ENCODE measurements around the gene TARS2.

The TARS2 gene

DNA sequence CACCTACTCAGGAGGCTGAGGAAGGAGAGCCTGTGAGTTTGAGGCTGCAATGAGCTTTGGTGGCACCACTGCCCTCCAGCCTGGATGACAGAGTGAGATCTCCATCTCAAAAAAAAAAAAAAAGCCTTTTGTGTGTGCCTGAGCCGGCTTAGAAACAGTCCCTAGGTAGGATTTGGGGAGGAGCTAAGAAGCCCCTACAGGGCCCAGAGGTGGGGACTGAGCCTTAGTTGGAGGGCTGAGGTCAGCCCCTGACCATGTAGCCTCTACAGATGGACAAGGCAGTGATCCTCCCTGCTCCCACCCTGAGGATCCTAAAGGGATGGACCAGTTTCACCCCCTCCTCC is 64.5 kb downstream of the TARS2 start:
- ChIA-PET CTCF (interaction anchor here (0.8 to 1.6 kb wide), 2 partner anchors 8 to 48 kb away, joined by 4 to 7 read pairs; no protein-coding TSS in a partner anchor), POLR2A (ENCODE audit: low non-redundant PET) (interaction anchor here (0.6 kb wide), 2 partner anchors 29 to 409 kb away, joined by 4 read pairs; no protein-coding TSS in a partner anchor)
- TF ChIP-seq, protein P1, sequence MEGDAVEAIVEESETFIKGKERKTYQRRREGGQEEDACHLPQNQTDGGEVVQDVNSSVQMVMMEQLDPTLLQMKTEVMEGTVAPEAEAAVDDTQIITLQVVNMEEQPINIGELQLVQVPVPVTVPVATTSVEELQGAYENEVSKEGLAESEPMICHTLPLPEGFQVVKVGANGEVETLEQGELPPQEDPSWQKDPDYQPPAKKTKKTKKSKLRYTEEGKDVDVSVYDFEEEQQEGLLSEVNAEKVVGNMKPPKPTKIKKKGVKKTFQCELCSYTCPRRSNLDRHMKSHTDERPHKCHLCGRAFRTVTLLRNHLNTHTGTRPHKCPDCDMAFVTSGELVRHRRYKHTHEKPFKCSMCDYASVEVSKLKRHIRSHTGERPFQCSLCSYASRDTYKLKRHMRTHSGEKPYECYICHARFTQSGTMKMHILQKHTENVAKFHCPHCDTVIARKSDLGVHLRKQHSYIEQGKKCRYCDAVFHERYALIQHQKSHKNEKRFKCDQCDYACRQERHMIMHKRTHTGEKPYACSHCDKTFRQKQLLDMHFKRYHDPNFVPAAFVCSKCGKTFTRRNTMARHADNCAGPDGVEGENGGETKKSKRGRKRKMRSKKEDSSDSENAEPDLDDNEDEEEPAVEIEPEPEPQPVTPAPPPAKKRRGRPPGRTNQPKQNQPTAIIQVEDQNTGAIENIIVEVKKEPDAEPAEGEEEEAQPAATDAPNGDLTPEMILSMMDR (conservative IDR thresholded peaks at IDR 0.05; ENCODE audit: low read depth): no peak
- H3K27ac ChIP-seq: peak overlapping the region; percentile 100
- DNase-seq (ENCODE audit: low spot score): no peak

DNA sequence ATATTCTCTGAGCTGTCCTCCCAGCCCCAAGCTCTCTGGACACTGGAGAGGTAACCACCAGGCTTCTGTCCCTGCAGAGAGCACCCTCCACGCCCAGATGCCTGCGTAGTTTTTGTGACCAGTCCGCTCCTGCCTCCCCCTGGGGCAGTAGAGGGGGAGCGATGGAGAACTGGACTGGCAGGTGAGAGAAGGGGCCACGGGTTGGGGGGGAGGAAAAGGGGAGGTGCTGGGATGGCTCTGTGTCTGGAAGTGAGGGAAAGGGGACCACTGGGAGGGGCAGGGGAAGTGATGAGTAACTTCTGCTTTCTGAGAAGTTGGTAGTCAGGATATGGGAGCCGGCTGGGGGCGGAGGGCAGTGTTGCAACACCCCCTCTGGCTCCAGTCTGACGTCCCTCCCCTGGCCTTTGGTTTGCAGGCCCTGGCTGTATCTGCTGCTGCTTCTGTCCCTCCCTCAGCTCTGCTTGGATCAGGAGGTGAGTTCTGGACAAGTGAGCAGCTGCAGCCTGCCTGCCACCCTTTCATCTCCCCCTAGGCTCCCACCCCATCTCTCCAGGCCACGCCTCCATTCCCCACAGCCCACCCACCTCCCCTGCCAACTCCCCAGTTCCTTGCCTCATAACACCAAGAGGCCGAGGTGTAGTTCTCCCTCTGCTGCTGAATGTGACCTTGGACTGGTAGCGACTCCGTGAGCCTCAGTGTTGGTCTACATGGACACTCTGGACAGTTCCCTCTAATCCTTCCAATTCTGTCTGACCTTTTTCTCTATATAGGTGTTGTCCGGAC is 65.1 kb downstream of the TARS2 start:
- CTCF ChIA-PET: interaction anchor here (0.5 to 1.6 kb wide), 3 partner anchors 8 to 564 kb away, joined by 4 to 7 read pairs (median 5); no protein-coding TSS in a partner anchor
- TF ChIP-seq, protein P1 (conservative IDR thresholded peaks at IDR 0.05; ENCODE audit: low read depth): no peak
- H3K27ac ChIP-seq: peak overlapping the region; percentile 100
- DNase-seq (ENCODE audit: low spot score): peak; percentile 90
- POLR2A ChIA-PET (ENCODE audit: low non-redundant PET): interaction anchor here (0.6 kb wide), 1 partner anchor 28 kb away, joined by 4 read pairs; no protein-coding TSS in a partner anchor

GRCh38 chr1:150552911-150553289 is 65.7 kb downstream of the TARS2 start:
- CTCF ChIA-PET: interaction anchor here (0.5 kb wide), 1 partner anchor 565 kb away, joined by 5 read pairs; no protein-coding TSS in a partner anchor
- POLR2A ChIA-PET (ENCODE audit: low non-redundant PET): no interaction called here
- DNase-seq (ENCODE audit: low spot score): no peak
- H3K27ac ChIP-seq: peak overlapping the region; percentile 100
- TF ChIP-seq, protein P1 (conservative IDR thresholded peaks at IDR 0.05; ENCODE audit: low read depth): no peak

GRCh38 chr1:150553392-150554085 is 66.3 kb downstream of the TARS2 start:
- DNase-seq (ENCODE audit: low spot score): no peak
- CTCF ChIA-PET: interaction anchor here (0.5 to 1.2 kb wide), 2 partner anchors 21 to 565 kb away, joined by 4 to 5 read pairs; no protein-coding TSS in a partner anchor
- peak overlapping the region; percentile 100 for H3K27ac ChIP-seq
- TF ChIP-seq, protein P1 (conservative IDR thresholded peaks at IDR 0.05; ENCODE audit: low read depth): no peak
- POLR2A ChIA-PET (ENCODE audit: low non-redundant PET): interaction anchor here (0.5 kb wide), 1 partner anchor 51 kb away, joined by 3 read pairs; no protein-coding TSS in a partner anchor

DNA sequence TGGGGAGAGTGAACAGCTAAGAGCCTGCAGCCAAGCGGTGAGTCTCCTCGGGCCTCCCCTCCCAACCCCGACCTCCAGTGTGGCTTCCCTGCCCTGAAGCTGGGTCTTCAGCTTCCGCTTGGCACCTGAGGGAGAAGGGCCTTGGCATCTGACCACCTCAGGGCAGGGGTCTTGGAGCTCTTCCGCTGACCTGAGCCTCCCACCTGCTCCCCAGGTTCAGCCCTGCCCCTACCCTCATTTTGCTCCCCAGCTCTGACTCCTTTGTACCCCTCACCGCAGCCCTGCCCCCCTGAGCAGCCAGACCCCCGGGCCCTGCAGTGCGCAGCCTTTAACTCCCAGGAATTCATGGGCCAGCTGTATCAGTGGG is 66.8 kb downstream of the TARS2 start:
- ChIA-PET CTCF (interaction anchor here (1.2 kb wide), 1 partner anchor 21 kb away, joined by 4 read pairs; no protein-coding TSS in a partner anchor), POLR2A (ENCODE audit: low non-redundant PET) (no interaction called here)
- peak overlapping the region; percentile 100 for H3K27ac ChIP-seq
- no peak for DNase-seq (ENCODE audit: low spot score)
- TF ChIP-seq, protein P1 (conservative IDR thresholded peaks at IDR 0.05; ENCODE audit: low read depth): no peak

- ChIA-PET POLR2A (ENCODE audit: low non-redundant PET) (no interaction called here), CTCF (interaction anchor here (1.1 kb wide), 1 partner anchor 258 kb away, joined by 6 read pairs; no protein-coding TSS in a partner anchor)
- no peak for DNase-seq (ENCODE audit: low spot score)
- peak overlapping the region; percentile 100 for H3K27ac ChIP-seq
- TF ChIP-seq, protein P1 (conservative IDR thresholded peaks at IDR 0.05; ENCODE audit: low read depth): no peak
These were observed 68.2 kb downstream of the TARS2 start for GRCh38 chr1:150555198-150555970.

Data from RWPE1 (cell line).